ENCODE results near the gene CAPN12. TPM values are rescaled to one million over a fixed set of nuclear protein-coding genes. Genes with fewer than 3 reads are reported as not detected.

CAPN12 gene
- total and polyA plus RNA-seq, 2 of the 4 experiments (the other 2 are of a cell fraction): 0.18 to 0.97 TPM

- Histone ChIP-seq H3K9ac (ENCODE audit: low read depth, low read length) (no peak overlapping the region), H2AK9ac (replicated peaks; ENCODE audit: low read depth, low read length, poor library complexity) (no peak overlapping the region), H3K18ac (ENCODE audit: low read depth, low read length) (no peak overlapping the region), H3K9me1 (ENCODE audit: insufficient read depth, low read length) (no peaks in the 10 kb centered on the region), H3K4ac (ENCODE audit: low read depth, low read length) (no peak overlapping the region), H2AFZ (replicated peaks; ENCODE audit: low read length, poor library complexity) (peak overlapping the region; percentile 41), H3K4me2 (ENCODE audit: low read depth, low read length) (no peak overlapping the region), H3K56ac (ENCODE audit: extremely low read depth, insufficient read depth, low read length) (no peak overlapping the region), H3K27me3 (ENCODE audit: control insufficient read depth, insufficient read depth, low read length) (peaks cover 3% of the 10 kb centered on the region; the same call in 1 of the 2 replicates), H3K4me1 (ENCODE audit: control insufficient read depth, insufficient read depth, low read length) (no peaks in the 10 kb centered on the region), H4K8ac (ENCODE audit: low read depth in 2 of 2, low read length in 2 of 2) (no peak overlapping the region), H3K9me3 (ENCODE audit: control insufficient read depth, insufficient read depth, low read length) (no peaks in the 10 kb centered on the region), H2BK120ac (ENCODE audit: low read depth, low read length) (peak overlapping the region; percentile 49; the same call in 1 of the 2 replicates), H4K20me1 (ENCODE audit: insufficient read depth, low read length) (no peaks in the 10 kb centered on the region), H2AK5ac (ENCODE audit: low read depth, low read length) (peak overlapping the region; percentile 20; the same call in 1 of the 2 replicates), H3K36me3 (ENCODE audit: control insufficient read depth, insufficient read depth, low read length) (no peaks in the 10 kb centered on the region), H3K4me3 (ENCODE audit: insufficient read depth, low read depth, low read length) (no peak overlapping the region), H4K91ac (ENCODE audit: insufficient read depth, low read depth, low read length) (no peak overlapping the region), H3K27ac (ENCODE audit: insufficient read depth, low read length) (no peak overlapping the region), H2BK15ac (ENCODE audit: low read depth, low read length) (no peak overlapping the region), H3K23ac (ENCODE audit: low read depth, low read length) (no peak overlapping the region), H3K79me1 (ENCODE audit: low read depth in 1 of 2, low read length in 2 of 2) (no peaks in the 10 kb centered on the region), H2BK20ac (ENCODE audit: low read depth, low read length) (no peak overlapping the region), H4K5ac (ENCODE audit: low read depth, low read length) (no peak overlapping the region), H3K14ac (replicated peaks; ENCODE audit: low read depth, low read length) (no peak overlapping the region), H2BK5ac (ENCODE audit: low read depth, low read length, poor library complexity, severe bottlenecking) (no peak overlapping the region)
- in situ Hi-C loops (cut with MboI; ENCODE audit: low sequenced_read_pairs): no loop called here
- 70% methylated on average over 2 of the region's 13 CpGs; no CpG with 5 or more reads in 1 of the 2 experiments for WGBS, 2 experiments (ENCODE audit: extremely low coverage in 2 of 2, insufficient read length in 1 of 2)
- TF ChIP-seq CHD1 (IDR thresholded peaks at IDR 0.05; ENCODE audit: low read depth, low read length): no peak
- ATAC-seq (ENCODE audit: low read depth): no peak
- CTCF ChIA-PET: no interaction called here
- DNase-seq: no peak
- POLR2A ChIA-PET (ENCODE audit: unreplicated experiment): interaction anchor here (0.6 kb wide), 1 partner anchor 42 kb away, joined by 5 read pairs; no protein-coding TSS in a partner anchor
- intact Hi-C loops (cut with micrococcal nuclease): no loop called here
- BruUV-seq (replicated peaks): no TSS peak
- dilution Hi-C loops (cut with HindIII; ENCODE audit: low sequenced_read_pairs, unreplicated experiment): no loop called here
Observed at GRCh38 chr19:38774181-38774950, 30.1 kb upstream of the CAPN12 start.

Measured in IMR-90 (cell line).